OCI-LY7 (cell line): Measurements from ENCODE around the gene UBE2H. TPM values are rescaled to one million over a fixed set of nuclear protein-coding genes. Genes with fewer than 3 reads are reported as not detected.
A peak's percentile ranks its signal among the peaks of the same experiment; 100 is the strongest.

Experiments
- BruUV-seq: library from RNA; stranded (reverse); fragments of 400-500 nt; replicated peaks from 2 replicates; lab custom pipeline; 2021; lab: Mats Ljungman, UMichigan
- CTCF ChIA-PET: fragments of 300-600 bp; sonication (Branson Sonifier 250); formaldehyde crosslinking; loops from one replicate; lab custom pipeline; 2022; ENCODE audit warnings: antibody characterized with exemption; ENCODE audit not compliant: unreplicated experiment; lab: Charles Lee
- POLR2A ChIA-PET: fragments of 300-600 bp; sonication (Branson Sonifier 250); formaldehyde crosslinking; loops from one replicate; lab custom pipeline; 2022; ENCODE audit warnings: antibody characterized with exemption; lab: Charles Lee
- DNase-seq: peaks from one replicate; pipeline ENCODE4 v3.0.0-alpha.2; 2015; ENCODE audit warnings: low spot score
- H2AFZ ChIP-seq: fragments of 200-600 bp; sonication (generic), shearing (Covaris generic); 2 replicates; pipeline ENCODE4 v1.6.1; 2014; ENCODE audit warnings: mild to moderate bottlenecking, antibody characterized with exemption, low read length, moderate library complexity
- H3K27ac ChIP-seq: fragments of 200-600 bp; sonication (generic); 2 replicates; pipeline ENCODE4 v1.5.1; 2014; ENCODE audit warnings: mixed run types, low read depth, mild to moderate bottlenecking, moderate library complexity, low read length, inconsistent platforms; ENCODE audit not compliant: poor library complexity, severe bottlenecking
- H3K36me3 ChIP-seq: fragments of 200-600 bp; sonication (generic); 2 replicates; pipeline ENCODE4 v1.6.1; 2014; ENCODE audit warnings: mild to moderate bottlenecking, antibody characterized with exemption, low read length, moderate library complexity, mixed read lengths; ENCODE audit not compliant: insufficient read depth
- H3K4me1 ChIP-seq: fragments of 200-600 bp; sonication (generic); 2 replicates; pipeline ENCODE4 v1.5.1; 2014; ENCODE audit warnings: mild to moderate bottlenecking, low read length; ENCODE audit not compliant: insufficient read depth, poor library complexity, severe bottlenecking
- H3K4me2 ChIP-seq: fragments of 200-600 bp; sonication (generic); 2 replicates; pipeline ENCODE4 v1.6.1; 2014; ENCODE audit warnings: mild to moderate bottlenecking, low read length
- H3K4me3 ChIP-seq: fragments of 200-600 bp; sonication (generic); 2 replicates; pipeline ENCODE4 v1.5.1; 2014; ENCODE audit warnings: mild to moderate bottlenecking, low read depth, low read length; ENCODE audit not compliant: poor library complexity, severe bottlenecking
- H3K79me2 ChIP-seq: fragments of 200-600 bp; sonication (generic); 2 replicates; pipeline ENCODE4 v1.6.1; 2016; ENCODE audit warnings: low read depth, mild to moderate bottlenecking, low read length, moderate library complexity, mixed read lengths; ENCODE audit not compliant: insufficient read depth
- H3K9me2 ChIP-seq: fragments of 200-600 bp; sonication (generic); 2 replicates; pipeline ENCODE4 v1.6.1; 2016; ENCODE audit warnings: mild to moderate bottlenecking, low read length, mixed read lengths; ENCODE audit not compliant: insufficient read depth
- H3K9me3 ChIP-seq: fragments of 200-600 bp; sonication (generic); 2 replicates; pipeline ENCODE4 v1.6.1; 2014; ENCODE audit warnings: mild to moderate bottlenecking, mixed run types, low read length, mixed read lengths
- H4K20me1 ChIP-seq: fragments of 200-600 bp; sonication (generic); 2 replicates; pipeline ENCODE4 v1.6.1; 2014; ENCODE audit warnings: mild to moderate bottlenecking, antibody characterized with exemption, low read length, moderate library complexity, mixed read lengths; ENCODE audit not compliant: insufficient read depth
- EZH2phosphoT487 ChIP-seq: fragments of 200-600 bp; sonication (generic); IDR thresholded peaks from 2 replicates; pipeline ENCODE4 v1.6.1; 2018; ENCODE audit warnings: low read depth, borderline replicate concordance, mild to moderate bottlenecking, mixed run types, antibody characterized with exemption, low read length, moderate library complexity, mixed read lengths
- intact Hi-C: fragments of 100-400 bp; cut with micrococcal nuclease; formaldehyde crosslinking; loops from one replicate; pipeline ENCODE4 v1.10.0; 2022; ENCODE audit not compliant: unreplicated experiment
- total RNA-seq, 2 experiments: library from RNA; depleted of rRNA in 1 of 2; stranded (reverse); fragments of >200 nt in 1 of 2; shearing (Covaris generic) in 1 of 2; gene quantifications; 2 replicates each; pipeline ENCODE4 v1.2.3, GENCODE V29; 2014 to 2022
- TF ChIP-seq, protein P1 (sequence below): fragments of 200-600 bp; sonication (generic); conservative IDR thresholded peaks from 2 replicates; pipeline ENCODE4 v1.5.1; 2014; ENCODE audit warnings: mild to moderate bottlenecking, antibody characterized with exemption, low read length, moderate library complexity, mixed read lengths

Gene UBE2H
- total RNA-seq, 2 experiments from 2014 or later = 12.7 to 35.3 TPM

GRCh38 chr7:129958643-129959470 lies 6.1 kb upstream of the UBE2H start:
- Histone ChIP-seq H4K20me1 (no peaks in the 10 kb centered on the region), H3K9me2 (no peaks in the 10 kb centered on the region), H3K4me1 (peaks cover 6% of the 10 kb centered on the region), H2AFZ (0 out of 2 replicates have a peak overlapping the region, but pooled peaks have one; percentile 21), H3K4me2 (no peak overlapping the region), H3K4me3 (no peak overlapping the region), H3K9me3 (no peaks in the 10 kb centered on the region), H3K36me3 (no peaks in the 10 kb centered on the region), H3K27ac (no peak overlapping the region), H3K79me2 (no peaks in the 10 kb centered on the region)
- intact Hi-C loops = no loop called here
- no TSS peak for BruUV-seq
- ChIA-PET CTCF (interaction anchor here (0.6 kb wide), 1 partner anchor 55 kb away, joined by 3 read pairs; no protein-coding TSS in a partner anchor), POLR2A (interaction anchor here (0.5 kb wide), 1 partner anchor 745 kb away, joined by 3 read pairs; no protein-coding TSS in a partner anchor)
- TF ChIP-seq EZH2phosphoT487 = no peak
- TF ChIP-seq, protein P1, sequence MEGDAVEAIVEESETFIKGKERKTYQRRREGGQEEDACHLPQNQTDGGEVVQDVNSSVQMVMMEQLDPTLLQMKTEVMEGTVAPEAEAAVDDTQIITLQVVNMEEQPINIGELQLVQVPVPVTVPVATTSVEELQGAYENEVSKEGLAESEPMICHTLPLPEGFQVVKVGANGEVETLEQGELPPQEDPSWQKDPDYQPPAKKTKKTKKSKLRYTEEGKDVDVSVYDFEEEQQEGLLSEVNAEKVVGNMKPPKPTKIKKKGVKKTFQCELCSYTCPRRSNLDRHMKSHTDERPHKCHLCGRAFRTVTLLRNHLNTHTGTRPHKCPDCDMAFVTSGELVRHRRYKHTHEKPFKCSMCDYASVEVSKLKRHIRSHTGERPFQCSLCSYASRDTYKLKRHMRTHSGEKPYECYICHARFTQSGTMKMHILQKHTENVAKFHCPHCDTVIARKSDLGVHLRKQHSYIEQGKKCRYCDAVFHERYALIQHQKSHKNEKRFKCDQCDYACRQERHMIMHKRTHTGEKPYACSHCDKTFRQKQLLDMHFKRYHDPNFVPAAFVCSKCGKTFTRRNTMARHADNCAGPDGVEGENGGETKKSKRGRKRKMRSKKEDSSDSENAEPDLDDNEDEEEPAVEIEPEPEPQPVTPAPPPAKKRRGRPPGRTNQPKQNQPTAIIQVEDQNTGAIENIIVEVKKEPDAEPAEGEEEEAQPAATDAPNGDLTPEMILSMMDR = no peak
- no peak for DNase-seq

DNA sequence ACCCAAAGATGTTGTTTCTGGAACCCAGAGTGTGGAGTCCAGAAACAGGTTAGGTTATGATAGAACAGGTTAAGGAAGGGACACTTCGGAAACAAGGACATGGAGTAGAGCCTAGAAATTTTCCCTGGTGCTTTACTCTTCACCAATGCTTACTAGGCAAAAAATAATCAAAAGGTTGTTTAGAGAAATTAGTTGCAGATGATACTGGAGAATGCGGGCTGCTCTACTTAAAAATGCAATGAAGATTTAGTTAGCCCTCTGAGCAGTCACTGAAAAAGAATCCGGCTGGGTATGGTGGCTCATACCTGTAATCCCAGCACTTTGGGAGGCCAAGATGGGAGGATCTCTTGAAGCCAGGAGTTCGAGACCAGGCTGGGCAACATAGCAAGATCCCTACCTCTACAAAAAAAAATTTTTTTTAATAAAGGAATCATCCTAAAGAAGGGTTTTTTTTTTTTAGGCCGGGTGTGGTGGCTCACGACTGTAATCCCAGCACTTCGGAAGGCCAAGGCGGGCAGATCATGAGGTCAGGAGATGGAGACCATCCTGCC lies 3.3 kb upstream of the UBE2H start:
- no peak overlapping the region for H3K4me3 ChIP-seq
- CTCF ChIA-PET = no interaction called here
- TF ChIP-seq EZH2phosphoT487 = no peak
- TF ChIP-seq, protein P1 = no peak
- H3K4me1 ChIP-seq = peaks cover 11% of the 10 kb centered on the region
- H3K9me2 ChIP-seq = no peaks in the 10 kb centered on the region
- no peaks in the 10 kb centered on the region for H4K20me1 ChIP-seq
- no peak overlapping the region for H2AFZ ChIP-seq
- intact Hi-C loops = no loop called here
- DNase-seq = no peak
- H3K9me3 ChIP-seq = no peaks in the 10 kb centered on the region
- BruUV-seq = no TSS peak
- POLR2A ChIA-PET = no interaction called here
- no peak overlapping the region for H3K27ac ChIP-seq
- H3K36me3 ChIP-seq = no peaks in the 10 kb centered on the region
- no peak overlapping the region for H3K4me2 ChIP-seq
- H3K79me2 ChIP-seq = peaks cover 14% of the 10 kb centered on the region; the same call in 1 of the 2 replicates
